Adrenal gland (tissue), 5 donors: ENCODE measurements around the gene SPTBN1.

Experiments
- POLR2A ChIP-seq, 2 donors: fragments of 450-650 bp; IDR thresholded peaks; one replicate each; pipeline ENCODE4 v1.6.1; 2017; ENCODE audit warnings: antibody characterized with exemption in 2 of 2, mild to moderate bottlenecking in 2 of 2, moderate library complexity in 1 of 2
- TF ChIP-seq, protein P1 (sequence below), 6 experiments: fragments of 450-650 bp in 4 of 6; fragments of 200-600 bp in 2 of 6; sonication (generic) in 1 of 6; IDR thresholded peaks; 1 replicate in 5 of 6; 2 replicates in 1 of 6; pipeline versions ENCODE4 v1.5.1 to v1.8.0; 2016 to 2021; ENCODE audit warnings: antibody characterized with exemption in 6 of 6, mild to moderate bottlenecking in 2 of 6, moderate library complexity in 1 of 6
- donor health status: DM: no; HTN: no; CAD: no.

GRCh38 chr2:54540194-54540593 lies 84.1 kb downstream of the SPTBN1 start:
- TF ChIP-seq, protein P1, sequence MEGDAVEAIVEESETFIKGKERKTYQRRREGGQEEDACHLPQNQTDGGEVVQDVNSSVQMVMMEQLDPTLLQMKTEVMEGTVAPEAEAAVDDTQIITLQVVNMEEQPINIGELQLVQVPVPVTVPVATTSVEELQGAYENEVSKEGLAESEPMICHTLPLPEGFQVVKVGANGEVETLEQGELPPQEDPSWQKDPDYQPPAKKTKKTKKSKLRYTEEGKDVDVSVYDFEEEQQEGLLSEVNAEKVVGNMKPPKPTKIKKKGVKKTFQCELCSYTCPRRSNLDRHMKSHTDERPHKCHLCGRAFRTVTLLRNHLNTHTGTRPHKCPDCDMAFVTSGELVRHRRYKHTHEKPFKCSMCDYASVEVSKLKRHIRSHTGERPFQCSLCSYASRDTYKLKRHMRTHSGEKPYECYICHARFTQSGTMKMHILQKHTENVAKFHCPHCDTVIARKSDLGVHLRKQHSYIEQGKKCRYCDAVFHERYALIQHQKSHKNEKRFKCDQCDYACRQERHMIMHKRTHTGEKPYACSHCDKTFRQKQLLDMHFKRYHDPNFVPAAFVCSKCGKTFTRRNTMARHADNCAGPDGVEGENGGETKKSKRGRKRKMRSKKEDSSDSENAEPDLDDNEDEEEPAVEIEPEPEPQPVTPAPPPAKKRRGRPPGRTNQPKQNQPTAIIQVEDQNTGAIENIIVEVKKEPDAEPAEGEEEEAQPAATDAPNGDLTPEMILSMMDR (IDR thresholded peaks at IDR 0.05), result no peak
- no peak for TF ChIP-seq POLR2A (IDR thresholded peaks at IDR 0.05)
